ENCODE data around the gene MOV10. TPM values are rescaled to one million over a fixed set of nuclear protein-coding genes. Genes with fewer than 3 reads are reported as not detected.

MOV10 gene
- total and polyA plus RNA-seq, 2 of the 13 experiments (the other 11 are each of a cell fraction or from before 2014, with no cell fraction given): 56.4 to 58.2 TPM

DNA sequence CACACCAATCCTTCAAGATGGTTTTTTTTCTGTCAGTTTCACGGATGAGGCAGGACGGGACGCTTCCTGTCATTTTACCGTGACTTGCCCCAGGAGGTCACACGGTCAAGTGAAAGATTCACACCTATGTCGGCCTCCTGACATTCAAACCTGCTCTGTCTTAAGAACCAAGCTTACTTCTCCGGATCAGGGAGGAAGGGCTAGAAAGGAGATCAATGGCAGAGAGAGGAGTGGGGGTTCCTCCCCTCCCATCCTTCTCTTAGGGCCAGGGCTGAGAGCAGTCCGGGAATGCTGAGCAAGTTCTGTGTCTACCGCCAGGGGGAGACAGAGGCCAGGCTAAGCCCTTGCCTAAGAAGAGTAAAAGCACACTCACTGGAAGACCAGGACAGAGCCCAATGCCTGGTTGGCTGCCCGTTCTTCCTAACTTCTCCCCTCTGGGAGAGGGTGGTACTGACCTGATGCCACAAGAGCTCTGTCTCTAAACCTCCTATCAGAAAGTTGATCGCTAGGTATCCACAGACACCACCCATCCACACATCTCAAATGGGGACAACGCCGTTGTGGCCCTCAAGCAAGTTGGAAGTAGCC is 41.8 kb downstream of the MOV10 start (continued):
- TF ChIP-seq ZBTB33 (CRISPR knock-in tag; IDR thresholded peaks at IDR 0.05) (no peak), ZKSCAN1 (IDR thresholded peaks at IDR 0.05; ENCODE audit: low read length) (no peak), TEAD2 (CRISPR knock-in tag; IDR thresholded peaks at IDR 0.05) (no peak), LCORL (IDR thresholded peaks at IDR 0.05) (no peak), LCORL (CRISPR knock-in tag; IDR thresholded peaks at IDR 0.05) (0 out of 2 replicates have a peak, but pooled peaks have one; percentile 28), RFXANK (CRISPR knock-in tag; IDR thresholded peaks at IDR 0.05) (no peak), ZNF337 (CRISPR knock-in tag; IDR thresholded peaks at IDR 0.05; ENCODE audit: borderline replicate concordance, low read depth) (no peak), SATB2 (CRISPR knock-in tag; IDR thresholded peaks at IDR 0.05) (no peak), SAFB2 (CRISPR knock-in tag; IDR thresholded peaks at IDR 0.05; ENCODE audit: borderline replicate concordance, low read depth) (no peak), ZNF44 (CRISPR knock-in tag; IDR thresholded peaks at IDR 0.05) (no peak), TRAFD1 (CRISPR knock-in tag; IDR thresholded peaks at IDR 0.05; ENCODE audit: borderline replicate concordance) (0 out of 2 replicates have a peak, but pooled peaks have one; percentile 42), ZKSCAN5 (CRISPR knock-in tag; IDR thresholded peaks at IDR 0.05) (no peak), SAP130 (CRISPR knock-in tag; IDR thresholded peaks at IDR 0.05; ENCODE audit: low read depth) (peak; percentile 49; the same call in 1 of the 2 replicates)
- TF ChIP-seq, protein P1, sequence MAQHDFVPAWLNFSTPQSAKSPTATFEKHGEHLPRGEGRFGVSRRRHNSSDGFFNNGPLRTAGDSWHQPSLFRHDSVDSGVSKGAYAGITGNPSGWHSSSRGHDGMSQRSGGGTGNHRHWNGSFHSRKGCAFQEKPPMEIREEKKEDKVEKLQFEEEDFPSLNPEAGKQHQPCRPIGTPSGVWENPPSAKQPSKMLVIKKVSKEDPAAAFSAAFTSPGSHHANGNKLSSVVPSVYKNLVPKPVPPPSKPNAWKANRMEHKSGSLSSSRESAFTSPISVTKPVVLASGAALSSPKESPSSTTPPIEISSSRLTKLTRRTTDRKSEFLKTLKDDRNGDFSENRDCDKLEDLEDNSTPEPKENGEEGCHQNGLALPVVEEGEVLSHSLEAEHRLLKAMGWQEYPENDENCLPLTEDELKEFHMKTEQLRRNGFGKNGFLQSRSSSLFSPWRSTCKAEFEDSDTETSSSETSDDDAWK (CRISPR knock-in tag; IDR thresholded peaks at IDR 0.05): no peak
- TF ChIP-seq, protein P2, sequence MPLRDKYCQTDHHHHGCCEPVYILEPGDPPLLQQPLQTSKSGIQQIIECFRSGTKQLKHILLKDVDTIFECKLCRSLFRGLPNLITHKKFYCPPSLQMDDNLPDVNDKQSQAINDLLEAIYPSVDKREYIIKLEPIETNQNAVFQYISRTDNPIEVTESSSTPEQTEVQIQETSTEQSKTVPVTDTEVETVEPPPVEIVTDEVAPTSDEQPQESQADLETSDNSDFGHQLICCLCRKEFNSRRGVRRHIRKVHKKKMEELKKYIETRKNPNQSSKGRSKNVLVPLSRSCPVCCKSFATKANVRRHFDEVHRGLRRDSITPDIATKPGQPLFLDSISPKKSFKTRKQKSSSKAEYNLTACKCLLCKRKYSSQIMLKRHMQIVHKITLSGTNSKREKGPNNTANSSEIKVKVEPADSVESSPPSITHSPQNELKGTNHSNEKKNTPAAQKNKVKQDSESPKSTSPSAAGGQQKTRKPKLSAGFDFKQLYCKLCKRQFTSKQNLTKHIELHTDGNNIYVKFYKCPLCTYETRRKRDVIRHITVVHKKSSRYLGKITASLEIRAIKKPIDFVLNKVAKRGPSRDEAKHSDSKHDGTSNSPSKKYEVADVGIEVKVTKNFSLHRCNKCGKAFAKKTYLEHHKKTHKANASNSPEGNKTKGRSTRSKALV (CRISPR knock-in tag; IDR thresholded peaks at IDR 0.05): no peak
- TF ChIP-seq, protein P3, sequence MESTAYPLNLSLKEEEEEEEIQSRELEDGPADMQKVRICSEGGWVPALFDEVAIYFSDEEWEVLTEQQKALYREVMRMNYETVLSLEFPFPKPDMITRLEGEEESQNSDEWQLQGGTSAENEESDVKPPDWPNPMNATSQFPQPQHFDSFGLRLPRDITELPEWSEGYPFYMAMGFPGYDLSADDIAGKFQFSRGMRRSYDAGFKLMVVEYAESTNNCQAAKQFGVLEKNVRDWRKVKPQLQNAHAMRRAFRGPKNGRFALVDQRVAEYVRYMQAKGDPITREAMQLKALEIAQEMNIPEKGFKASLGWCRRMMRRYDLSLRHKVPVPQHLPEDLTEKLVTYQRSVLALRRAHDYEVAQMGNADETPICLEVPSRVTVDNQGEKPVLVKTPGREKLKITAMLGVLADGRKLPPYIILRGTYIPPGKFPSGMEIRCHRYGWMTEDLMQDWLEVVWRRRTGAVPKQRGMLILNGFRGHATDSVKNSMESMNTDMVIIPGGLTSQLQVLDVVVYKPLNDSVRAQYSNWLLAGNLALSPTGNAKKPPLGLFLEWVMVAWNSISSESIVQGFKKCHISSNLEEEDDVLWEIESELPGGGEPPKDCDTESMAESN (CRISPR knock-in tag; conservative IDR thresholded peaks at IDR 0.05): no peak
- TF ChIP-seq, protein P4, sequence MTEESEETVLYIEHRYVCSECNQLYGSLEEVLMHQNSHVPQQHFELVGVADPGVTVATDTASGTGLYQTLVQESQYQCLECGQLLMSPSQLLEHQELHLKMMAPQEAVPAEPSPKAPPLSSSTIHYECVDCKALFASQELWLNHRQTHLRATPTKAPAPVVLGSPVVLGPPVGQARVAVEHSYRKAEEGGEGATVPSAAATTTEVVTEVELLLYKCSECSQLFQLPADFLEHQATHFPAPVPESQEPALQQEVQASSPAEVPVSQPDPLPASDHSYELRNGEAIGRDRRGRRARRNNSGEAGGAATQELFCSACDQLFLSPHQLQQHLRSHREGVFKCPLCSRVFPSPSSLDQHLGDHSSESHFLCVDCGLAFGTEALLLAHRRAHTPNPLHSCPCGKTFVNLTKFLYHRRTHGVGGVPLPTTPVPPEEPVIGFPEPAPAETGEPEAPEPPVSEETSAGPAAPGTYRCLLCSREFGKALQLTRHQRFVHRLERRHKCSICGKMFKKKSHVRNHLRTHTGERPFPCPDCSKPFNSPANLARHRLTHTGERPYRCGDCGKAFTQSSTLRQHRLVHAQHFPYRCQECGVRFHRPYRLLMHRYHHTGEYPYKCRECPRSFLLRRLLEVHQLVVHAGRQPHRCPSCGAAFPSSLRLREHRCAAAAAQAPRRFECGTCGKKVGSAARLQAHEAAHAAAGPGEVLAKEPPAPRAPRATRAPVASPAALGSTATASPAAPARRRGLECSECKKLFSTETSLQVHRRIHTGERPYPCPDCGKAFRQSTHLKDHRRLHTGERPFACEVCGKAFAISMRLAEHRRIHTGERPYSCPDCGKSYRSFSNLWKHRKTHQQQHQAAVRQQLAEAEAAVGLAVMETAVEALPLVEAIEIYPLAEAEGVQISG (CRISPR knock-in tag; IDR thresholded peaks at IDR 0.05): no peak
